Measurements from ENCODE around the gene MACC1. TPM values are rescaled to one million over a fixed set of nuclear protein-coding genes. Genes with fewer than 3 reads are reported as not detected.

The MACC1 gene
- total RNA-seq, 1 donor from 2014 or later = 13.4 TPM

DNA sequence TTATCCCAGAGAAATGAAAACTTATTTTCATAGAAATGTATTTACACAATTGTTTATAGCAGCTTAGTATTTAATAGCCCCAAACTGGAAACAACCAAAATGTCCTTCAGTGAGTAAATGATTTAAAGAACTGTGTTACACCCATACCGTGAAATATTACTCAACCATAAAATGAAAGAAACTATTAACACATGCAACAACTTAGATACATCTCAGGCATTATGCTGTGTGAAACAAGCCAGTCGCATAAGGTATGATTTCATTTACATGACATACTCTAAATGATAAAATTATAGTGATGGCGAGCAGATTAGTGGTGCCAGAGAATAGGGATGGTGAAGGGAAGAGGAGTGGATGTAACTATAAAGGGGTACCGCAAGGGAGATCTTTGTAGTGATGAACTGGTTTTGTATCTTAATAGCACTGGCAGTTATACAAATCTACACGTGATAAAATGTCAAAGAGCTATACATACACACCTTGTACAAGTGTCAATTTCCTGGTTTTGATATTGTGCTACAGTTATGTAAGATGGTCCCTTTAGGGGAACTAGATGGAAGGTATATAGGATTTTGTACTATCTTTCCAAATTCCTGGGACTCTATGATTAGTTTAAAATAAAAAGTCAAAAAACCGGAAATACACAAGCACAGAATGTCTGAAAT, 40.5 kb downstream of the MACC1 start:
- DNase-seq (ENCODE audit: low spot score) = no peak

GRCh38 chr7:20173828-20174227, 43.4 kb downstream of the MACC1 start:
- no peak for DNase-seq (ENCODE audit: low spot score)

GRCh38 chr7:20172736-20173334, 44.3 kb downstream of the MACC1 start:
- DNase-seq (ENCODE audit: low spot score) = peak; percentile 55

DNA sequence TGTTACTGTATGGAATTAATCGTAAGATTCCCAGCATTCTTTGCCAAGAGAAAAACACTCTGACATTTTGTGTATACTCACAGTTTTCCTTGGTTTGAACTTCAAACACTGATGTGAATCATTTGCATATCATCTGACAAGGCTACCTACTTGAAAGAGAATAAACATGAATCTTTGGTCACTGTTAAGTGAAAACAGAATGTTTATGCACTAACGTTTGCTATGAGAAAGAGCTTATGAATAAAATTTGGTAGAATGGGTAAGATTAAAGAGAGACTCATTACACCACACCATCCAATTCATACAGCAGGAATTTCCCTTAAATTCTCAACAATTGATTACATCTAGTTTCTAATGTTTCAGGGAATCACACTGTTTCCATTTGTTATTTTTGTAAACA, 46.6 kb downstream of the MACC1 start:
- DNase-seq (ENCODE audit: low spot score) = no peak

DNA sequence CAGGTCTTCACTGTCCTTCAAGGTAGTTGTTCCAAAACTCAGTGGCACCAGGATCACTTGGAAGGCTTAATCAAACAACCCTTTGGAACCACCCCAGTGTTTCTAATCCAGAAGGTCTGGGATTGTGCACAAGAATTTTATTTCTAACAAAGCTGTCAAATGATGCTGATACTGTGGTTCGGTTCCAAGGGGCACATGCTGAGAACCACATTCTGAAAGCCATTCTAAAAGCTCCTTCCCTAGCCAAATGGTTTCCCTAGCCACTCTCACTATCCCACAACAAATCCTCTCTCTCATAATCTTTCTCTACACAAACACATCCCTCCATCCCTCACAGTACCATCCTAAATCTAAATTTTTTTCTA, 52.1 kb downstream of the MACC1 start:
- DNase-seq (ENCODE audit: low spot score) = no peak

DNA sequence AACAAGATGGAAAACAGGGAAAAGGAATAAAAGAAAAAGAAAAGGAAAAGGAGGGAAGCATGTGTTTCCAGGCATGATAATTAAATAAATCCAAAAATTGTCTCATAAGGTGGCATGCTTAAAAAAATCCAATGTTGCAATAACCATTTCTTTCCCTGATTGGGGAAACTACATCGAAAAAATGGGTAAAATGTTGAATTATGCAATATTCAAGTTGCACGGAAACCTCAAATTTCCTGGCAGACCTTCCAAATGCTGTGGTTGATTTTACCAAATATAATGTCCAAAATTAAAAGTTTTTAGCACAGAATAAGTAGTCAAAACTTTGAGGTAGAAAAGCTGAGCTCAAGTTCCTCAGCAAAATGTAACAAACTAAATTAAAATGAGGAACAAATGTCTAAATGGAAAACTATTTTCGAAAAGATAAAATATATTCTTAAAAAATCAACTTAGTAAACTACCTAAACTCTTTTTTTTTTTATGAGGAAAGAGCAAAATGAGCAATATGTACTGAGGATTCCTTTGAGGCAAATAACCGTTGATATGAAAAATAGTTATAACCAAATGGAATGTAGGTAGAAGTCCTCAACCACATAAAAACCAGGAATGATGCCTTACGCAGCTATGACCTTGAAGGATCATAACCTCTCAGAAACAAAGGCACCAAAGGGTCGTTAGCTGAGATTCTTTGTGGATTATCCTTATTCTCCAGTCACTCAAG, 52.6 kb downstream of the MACC1 start:
- DNase-seq (ENCODE audit: low spot score) = no peak

- DNase-seq (ENCODE audit: low spot score) = no peak
Measured at GRCh38 chr7:20162665-20163064, 54.5 kb downstream of the MACC1 start.

DNA sequence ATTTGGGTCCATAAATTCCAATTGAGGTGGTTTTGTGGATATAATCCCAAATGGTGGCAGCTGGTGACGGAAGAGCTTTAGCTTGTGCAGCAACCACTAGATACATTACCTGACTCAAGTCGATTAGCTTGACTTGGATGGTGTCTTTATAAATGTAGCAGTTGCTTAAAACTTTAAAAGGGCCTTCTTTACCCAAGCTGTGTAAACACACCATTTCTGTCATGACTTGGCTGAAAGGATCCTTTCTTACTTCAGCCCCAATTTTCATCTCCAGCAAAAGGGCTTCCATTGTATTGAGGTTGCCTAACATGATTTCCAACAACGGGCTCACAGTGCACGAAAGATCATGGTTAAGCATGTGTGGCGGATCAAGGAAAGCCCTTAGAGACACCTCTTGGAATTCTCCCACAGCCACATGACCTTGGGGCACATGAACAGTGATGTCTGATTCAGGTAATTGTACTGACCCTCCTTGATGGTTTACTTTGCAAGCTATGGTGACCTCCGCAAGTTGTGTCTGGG, 57.9 kb downstream of the MACC1 start:
- DNase-seq (ENCODE audit: low spot score) = no peak

GRCh38 chr7:20158684-20159083, 58.5 kb downstream of the MACC1 start:
- no peak for DNase-seq (ENCODE audit: low spot score)

- DNase-seq (ENCODE audit: low spot score) = no peak
Measured at GRCh38 chr7:20157456-20157855, 59.7 kb downstream of the MACC1 start.

GRCh38 chr7:20153999-20154398, 63.2 kb downstream of the MACC1 start:
- no peak for DNase-seq (ENCODE audit: low spot score)

DNA sequence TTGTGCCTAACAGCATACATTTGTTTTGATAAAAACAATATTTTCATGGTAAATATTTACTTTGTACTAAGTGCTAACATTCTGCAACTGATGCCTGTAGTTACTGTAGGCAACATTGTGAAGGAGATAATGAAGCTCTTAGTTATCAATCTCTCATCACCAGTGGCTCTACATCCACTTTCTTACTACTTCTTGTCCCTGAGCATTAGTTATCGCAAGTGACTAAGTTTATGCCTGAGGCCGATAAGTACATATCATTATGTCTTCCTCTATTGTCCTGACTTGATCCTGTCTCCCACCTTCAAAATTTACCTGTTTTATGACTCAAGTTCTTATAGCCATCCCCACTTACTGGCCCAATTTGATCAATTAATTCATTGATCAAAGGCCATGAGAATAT, 63.6 kb downstream of the MACC1 start:
- DNase-seq (ENCODE audit: low spot score) = no peak

- DNase-seq (ENCODE audit: low spot score) = no peak
Measured at GRCh38 chr7:20152511-20152910, 64.7 kb downstream of the MACC1 start.

DNA sequence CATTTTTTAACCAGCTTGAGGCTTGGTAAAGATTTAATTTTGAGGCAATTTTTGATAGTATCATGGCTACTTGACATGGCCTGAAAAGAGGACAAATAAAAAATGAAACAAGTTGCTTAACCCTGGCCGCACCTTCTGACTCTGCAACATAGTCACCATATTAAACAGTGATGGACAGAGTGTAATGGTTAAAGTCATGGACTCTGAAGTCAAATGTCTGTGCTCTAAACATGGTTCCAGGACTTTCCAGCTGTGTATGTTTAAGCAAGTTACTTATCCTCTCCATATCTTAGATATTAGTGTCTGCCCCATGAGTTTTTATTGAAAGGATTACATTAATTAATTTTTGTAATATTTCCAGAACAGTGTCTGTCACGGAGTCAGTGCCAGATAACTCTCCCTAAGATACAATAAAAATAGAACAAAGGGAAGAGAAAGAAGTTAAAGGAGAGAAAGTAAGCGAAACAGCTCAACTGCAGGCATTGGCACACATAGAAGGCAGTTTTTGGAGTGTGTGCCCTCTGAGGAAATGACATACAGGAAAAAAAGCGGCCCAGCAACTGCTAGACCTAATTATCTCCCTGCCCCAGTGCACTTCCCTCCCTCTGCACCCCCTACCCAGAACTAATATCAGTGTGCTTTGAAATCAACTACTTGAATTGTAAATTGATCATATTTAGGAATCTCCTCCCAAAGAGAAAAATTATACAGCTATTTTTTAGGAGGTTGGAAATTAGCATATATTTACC, 65.3 kb downstream of the MACC1 start:
- no peak for DNase-seq (ENCODE audit: low spot score)

DNA sequence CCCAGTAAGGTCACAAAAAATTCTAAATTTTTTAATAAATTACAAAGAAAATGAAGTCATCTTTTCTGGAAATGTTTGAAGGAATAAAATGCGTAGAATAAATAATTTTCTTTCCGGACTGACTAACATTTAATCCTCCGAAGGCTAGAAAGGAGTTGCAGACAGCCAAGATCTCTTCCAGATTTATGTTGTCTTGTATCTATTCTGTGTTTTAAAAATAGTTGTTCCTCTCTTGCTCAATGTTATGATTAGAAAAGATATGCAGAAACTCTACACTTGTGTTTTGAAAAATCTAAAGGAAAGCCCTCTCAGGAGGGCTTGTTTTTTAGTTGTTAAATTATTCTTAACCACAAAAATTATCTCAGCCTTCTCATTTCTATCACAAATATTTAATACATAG, 70.7 kb downstream of the MACC1 start:
- DNase-seq (ENCODE audit: low spot score) = no peak

- DNase-seq (ENCODE audit: low spot score) = no peak
Measured at GRCh38 chr7:20144801-20145200, 72.4 kb downstream of the MACC1 start.

DNA sequence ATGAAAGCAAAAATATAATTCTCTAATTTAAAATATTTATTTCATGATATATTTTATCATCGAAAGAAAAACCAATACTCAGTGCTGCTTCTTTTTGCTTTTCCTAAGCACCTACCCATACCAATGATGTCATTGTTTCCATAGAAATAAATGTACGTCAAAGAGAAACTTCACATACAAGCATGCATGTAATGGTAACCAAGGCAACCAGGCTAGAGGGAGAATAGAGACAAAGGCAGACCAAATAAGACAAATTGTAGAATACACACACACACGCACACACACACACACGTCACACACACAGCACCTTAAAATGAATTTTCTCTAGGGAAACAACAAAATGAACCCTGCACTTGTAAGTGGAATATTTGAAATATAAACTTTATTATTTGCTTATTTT, 75.5 kb downstream of the MACC1 start:
- no peak for DNase-seq (ENCODE audit: low spot score)

DNA sequence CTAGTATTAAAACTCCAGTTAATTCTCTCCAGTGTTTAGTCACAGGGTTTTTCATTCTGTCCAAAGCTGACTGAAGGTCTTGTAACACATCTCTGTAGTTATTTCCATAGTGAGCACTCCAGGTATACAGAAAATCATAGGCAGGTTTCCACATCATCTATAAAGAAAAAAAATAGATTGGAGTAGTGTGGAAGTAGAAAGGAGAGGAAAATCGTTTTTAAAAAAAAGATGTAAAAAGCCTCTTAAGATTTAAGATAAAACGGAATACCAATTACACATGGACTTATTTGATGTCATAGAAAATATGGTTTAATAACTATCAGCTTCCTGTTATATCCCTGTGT, 76.2 kb downstream of the MACC1 start:
- no peak for DNase-seq (ENCODE audit: low spot score)

GRCh38 chr7:20140291-20141001, 76.7 kb downstream of the MACC1 start:
- DNase-seq (ENCODE audit: low spot score) = no peak

DNA sequence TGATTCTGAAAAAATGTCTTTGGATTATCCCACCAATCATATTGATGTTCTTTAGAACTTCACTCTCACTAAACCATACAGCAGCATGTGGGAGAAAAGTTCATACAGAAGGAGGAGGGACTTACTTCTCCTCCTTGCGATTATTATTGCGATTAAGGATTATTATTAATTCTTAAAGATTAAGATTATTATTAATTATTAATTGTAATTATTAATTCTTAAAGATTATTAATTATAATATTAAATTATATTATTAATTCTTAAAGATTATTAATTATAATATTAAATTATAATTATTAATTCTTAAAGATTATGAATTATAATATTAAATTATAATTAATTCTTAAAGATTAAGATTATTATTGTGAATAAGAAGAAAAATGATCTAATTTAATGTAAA, 80.5 kb downstream of the MACC1 start:
- no peak for DNase-seq (ENCODE audit: low spot score)

- no peak for DNase-seq (ENCODE audit: low spot score)
Measured at GRCh38 chr7:20133803-20134202, 83.4 kb downstream of the MACC1 start.

DNA sequence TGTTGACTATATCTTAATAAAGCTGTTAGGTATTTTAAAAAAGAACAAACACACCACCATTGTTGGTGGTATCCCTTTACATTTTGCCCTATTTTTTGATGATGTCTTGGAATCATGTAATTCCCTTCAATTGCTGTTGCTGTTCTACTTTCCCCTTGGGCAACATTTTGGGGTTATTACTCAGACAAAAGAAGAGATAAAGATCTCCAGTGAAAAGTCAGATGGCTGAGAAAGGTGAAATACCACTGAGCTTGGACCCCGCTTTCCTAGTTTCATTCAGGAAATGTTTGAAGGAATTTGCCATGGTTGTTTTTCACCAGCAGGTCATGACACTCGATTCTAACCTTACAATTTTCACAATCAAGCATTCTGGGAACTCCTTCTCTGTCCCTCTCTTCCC, 84.6 kb downstream of the MACC1 start:
- no peak for DNase-seq (ENCODE audit: low spot score)

All from mucosa of gallbladder (tissue), 1 donor.